Measurements from ENCODE around the gene DIDO1.

The DIDO1 gene

DNA sequence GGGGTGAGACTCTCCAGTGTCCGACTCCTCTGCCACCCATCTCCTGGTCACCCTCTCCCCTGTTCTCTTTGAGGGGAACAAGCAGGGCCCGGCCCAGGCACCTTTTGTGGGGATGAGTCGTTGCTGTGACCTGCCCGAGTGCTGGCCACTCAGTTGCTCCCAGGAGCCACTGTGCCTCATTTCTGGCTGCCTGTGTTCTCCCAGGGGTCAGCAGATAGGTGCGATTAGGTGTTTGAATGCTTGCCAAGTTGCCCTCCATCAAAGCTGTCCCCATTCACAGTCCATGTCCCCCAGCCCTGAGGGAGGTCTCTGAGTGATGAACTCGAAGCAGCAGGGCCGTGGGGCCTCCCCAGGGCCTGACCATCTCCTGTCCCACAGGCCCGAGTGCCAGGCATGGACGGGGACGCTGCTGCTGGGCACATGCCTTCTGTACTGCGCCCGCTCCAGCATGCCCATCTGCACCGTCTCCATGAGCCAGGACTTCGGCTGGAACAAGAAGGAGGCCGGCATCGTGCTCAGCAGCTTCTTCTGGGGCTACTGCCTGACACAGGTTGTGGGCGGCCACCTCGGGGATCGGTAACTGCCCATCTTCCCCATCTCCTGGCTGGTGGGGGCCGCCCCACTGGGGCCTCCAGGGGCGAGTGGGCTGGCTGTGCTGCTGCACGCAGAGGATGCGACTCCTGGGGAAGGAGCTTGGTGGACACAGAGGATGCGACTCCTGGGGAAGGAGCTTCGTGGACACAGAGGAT is 30.3 kb upstream of the DIDO1 start:
- Histone ChIP-seq H3K9me3 (ENCODE audit: control insufficient read depth, low read length) (no peaks in the 10 kb centered on the region), H3K4me3 (ENCODE audit: insufficient read depth, low read depth, low read length, poor library complexity, severe bottlenecking) (no peak overlapping the region), H3K27me3 (replicated peaks; ENCODE audit: control insufficient read depth, insufficient read depth, low read length, poor library complexity, severe bottlenecking) (no peaks in the 10 kb centered on the region), H3K36me3 (ENCODE audit: control insufficient read depth, insufficient read depth, low read length) (no peaks in the 10 kb centered on the region), H3K27ac (ENCODE audit: insufficient read depth, low read length, poor library complexity, severe bottlenecking) (no peak overlapping the region), H3K4me1 (ENCODE audit: control insufficient read depth, insufficient read depth, low read length, poor library complexity, severe bottlenecking) (peaks cover 26% of the 10 kb centered on the region)
- DNase-seq = no peak

DNA sequence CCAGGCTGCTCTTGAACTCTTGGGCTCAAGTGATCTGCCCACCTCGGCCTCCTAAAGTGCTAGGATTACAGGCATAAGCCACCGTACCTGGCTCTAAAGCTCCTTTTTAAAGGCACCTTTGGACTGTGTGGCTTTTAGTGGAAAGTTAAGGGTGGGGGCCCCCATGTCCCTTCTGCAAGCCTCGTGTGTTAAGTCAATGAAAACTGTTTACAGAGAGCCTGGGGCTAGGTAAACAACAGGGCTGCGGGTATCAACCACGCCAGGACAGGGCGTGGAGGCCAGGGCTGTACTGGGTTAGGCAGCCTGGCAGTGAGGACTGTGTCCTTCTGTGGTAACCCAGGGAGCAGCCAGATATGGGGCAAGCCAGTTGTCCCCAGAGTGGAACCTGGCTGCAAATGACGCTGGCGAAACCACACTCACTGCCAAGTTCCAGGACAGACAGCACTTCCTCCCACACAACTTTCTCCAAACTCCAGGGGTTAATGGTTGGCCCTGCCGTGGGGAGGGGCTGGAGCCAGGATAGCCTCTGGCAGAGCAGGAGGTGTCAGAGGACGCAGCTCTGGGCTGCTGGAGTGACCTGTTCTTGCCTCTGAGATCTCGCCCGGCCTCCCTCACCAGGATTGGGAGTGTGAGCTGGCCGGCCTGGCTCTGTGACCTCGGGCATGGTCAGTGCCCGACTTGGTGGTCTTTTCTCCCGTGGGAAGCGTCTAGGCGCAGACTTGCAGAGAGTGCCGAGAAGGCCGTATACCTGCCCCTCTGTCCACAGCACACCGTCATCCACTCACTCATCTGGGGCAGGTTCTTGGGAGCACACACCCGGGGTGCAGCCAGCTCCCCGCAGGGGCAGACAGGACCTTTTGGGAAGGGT is 29.4 kb upstream of the DIDO1 start:
- no peak for DNase-seq
- Histone ChIP-seq H3K4me3 (ENCODE audit: insufficient read depth, low read depth, low read length, poor library complexity, severe bottlenecking) (no peak overlapping the region), H3K27ac (ENCODE audit: insufficient read depth, low read length, poor library complexity, severe bottlenecking) (no peak overlapping the region), H3K27me3 (replicated peaks; ENCODE audit: control insufficient read depth, insufficient read depth, low read length, poor library complexity, severe bottlenecking) (no peaks in the 10 kb centered on the region), H3K9me3 (ENCODE audit: control insufficient read depth, low read length) (no peaks in the 10 kb centered on the region), H3K36me3 (ENCODE audit: control insufficient read depth, insufficient read depth, low read length) (no peaks in the 10 kb centered on the region), H3K4me1 (ENCODE audit: control insufficient read depth, insufficient read depth, low read length, poor library complexity, severe bottlenecking) (peaks cover 26% of the 10 kb centered on the region)

DNA sequence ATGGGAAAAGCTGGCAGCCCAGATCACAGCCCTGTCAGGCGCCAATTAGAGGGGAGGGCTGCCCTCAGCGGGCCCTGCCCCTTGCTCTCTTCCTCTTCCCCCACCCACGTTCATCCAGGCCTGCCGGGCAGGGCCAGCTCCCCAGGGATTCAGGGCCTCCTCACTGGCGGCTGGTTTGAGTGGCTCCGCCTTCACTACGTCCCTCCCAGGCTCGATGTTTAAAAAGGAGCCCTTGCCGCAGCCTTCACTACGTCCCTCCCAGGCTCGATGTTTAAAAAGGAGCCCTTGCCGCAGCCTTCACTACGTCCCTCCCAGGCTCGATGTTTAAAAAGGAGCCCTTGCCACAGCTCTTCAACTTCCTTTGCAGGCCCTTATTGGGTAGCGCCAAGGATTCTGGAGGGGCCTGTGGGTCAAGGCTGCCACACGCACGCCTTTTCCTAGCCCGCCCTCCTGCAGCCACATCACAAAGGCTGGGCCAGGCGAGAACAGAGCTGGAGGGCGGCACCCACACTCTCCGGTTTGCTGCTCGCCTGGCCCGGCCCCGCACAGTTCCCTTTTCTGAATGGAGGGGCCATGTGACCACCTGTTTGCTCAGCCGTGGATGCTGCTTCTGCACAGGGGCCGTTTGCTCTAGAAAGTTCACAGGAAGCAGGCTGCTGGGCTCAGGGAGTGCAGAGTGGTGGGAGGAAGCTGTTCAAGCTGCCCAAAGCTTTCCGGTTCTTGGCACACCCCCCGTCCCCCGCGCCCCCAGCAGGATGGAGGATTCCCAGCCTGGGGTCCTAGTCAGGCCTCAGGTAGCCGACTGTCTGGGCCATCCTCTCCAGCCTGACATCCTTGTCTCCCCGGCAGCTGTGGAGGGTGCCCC is 27.8 kb upstream of the DIDO1 start:
- peak overlapping the region; percentile 37 for H3K4me3 ChIP-seq (ENCODE audit: insufficient read depth, low read depth, low read length, poor library complexity, severe bottlenecking)
- no peaks in the 10 kb centered on the region for H3K27me3 ChIP-seq (replicated peaks; ENCODE audit: control insufficient read depth, insufficient read depth, low read length, poor library complexity, severe bottlenecking)
- peaks cover 26% of the 10 kb centered on the region for H3K4me1 ChIP-seq (ENCODE audit: control insufficient read depth, insufficient read depth, low read length, poor library complexity, severe bottlenecking)
- DNase-seq = peak; percentile 38 to 61 (median 51)
- H3K9me3 ChIP-seq (ENCODE audit: control insufficient read depth, low read length) = no peaks in the 10 kb centered on the region
- peak overlapping the region; percentile 66 for H3K27ac ChIP-seq (ENCODE audit: insufficient read depth, low read length, poor library complexity, severe bottlenecking)
- no peaks in the 10 kb centered on the region for H3K36me3 ChIP-seq (ENCODE audit: control insufficient read depth, insufficient read depth, low read length)

DNA sequence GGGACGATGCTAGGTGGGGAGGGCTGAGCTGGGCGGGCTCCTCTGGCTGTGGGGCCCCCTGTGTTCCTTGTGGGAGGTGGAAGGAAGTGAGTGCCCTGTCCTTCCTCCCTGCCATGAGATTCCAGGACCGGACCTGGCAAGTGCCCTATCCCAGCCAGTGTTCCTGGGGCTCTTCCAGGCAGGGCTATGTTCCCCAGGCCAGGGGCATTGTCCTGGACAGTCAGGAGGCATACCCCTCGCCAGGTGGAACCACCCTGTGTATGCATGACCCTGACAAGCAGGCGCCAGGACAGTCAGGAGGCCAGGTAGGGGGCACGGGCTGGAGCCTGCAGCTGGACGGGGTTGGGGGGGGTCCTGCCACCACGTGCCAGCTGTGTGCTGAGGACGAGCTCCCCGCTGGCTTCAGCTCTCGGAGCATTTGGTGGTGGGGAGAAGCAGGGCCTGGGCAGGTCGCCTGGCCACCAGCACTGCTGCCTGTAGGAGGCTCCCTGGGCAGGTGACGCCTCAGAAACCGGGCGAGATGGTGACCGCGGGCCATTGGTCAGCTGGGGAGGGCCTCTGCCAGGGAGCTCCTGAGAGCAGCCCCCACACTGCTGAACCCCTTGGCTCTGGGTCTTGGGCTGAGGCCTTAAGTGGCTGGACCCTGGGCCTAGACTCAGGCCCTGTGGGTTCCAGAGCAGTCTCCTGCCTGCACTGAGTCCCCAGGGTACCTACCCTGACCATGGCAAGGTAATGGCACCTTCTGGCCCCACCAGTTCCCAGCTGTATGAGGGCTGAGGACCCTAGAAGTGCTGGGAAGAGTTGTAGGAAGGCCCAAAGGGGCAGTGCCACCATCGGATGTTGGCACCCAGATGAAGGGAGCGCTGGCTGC is 26.9 kb upstream of the DIDO1 start:
- no peak for DNase-seq
- H3K27me3 ChIP-seq (replicated peaks; ENCODE audit: control insufficient read depth, insufficient read depth, low read length, poor library complexity, severe bottlenecking) = no peaks in the 10 kb centered on the region
- H3K4me1 ChIP-seq (ENCODE audit: control insufficient read depth, insufficient read depth, low read length, poor library complexity, severe bottlenecking) = peaks cover 26% of the 10 kb centered on the region
- H3K4me3 ChIP-seq (ENCODE audit: insufficient read depth, low read depth, low read length, poor library complexity, severe bottlenecking) = peak overlapping the region; percentile 37
- no peaks in the 10 kb centered on the region for H3K9me3 ChIP-seq (ENCODE audit: control insufficient read depth, low read length)
- peaks cover 7% of the 10 kb centered on the region for H3K36me3 ChIP-seq (ENCODE audit: control insufficient read depth, insufficient read depth, low read length)
- H3K27ac ChIP-seq (ENCODE audit: insufficient read depth, low read length, poor library complexity, severe bottlenecking) = peak overlapping the region; percentile 66

DNA sequence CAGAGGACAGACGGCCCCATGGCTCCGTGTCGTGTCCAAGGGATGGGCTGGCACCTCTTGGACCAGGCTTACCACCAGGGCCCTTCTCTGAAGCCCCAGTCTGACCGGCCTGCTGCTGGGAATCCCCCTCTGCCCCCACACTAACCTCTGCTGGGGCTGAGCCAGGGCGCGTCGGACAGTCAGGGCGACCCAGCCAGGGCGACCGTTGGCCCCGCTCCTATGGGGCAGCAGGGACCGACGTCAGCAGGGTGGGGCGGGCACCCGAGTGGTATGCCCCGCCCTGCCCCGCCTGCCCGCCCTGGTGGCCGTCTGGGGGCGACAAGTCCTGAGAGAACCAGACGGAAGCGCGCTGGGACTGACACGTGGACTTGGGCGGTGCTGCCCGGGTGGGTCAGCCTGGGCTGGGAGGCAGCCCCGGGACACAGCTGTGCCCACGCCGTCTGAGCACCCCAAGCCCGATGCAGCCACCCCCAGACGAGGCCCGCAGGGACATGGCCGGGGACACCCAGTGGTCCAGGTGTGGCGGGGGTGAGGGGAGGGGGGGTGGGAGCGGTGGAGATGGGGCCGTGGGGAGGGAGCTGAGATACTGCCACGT is 26.2 kb upstream of the DIDO1 start, which contains the start of gene SLC17A9:
SLC17A9 (plus strand) TSS at position 337 of the 595 bp plus-strand sequence; CDS start at position 459, 122 bp downstream.
- H3K27me3 ChIP-seq (replicated peaks; ENCODE audit: control insufficient read depth, insufficient read depth, low read length, poor library complexity, severe bottlenecking) = no peaks in the 10 kb centered on the region
- peaks cover 26% of the 10 kb centered on the region for H3K4me1 ChIP-seq (ENCODE audit: control insufficient read depth, insufficient read depth, low read length, poor library complexity, severe bottlenecking)
- peak in 2 of 3 donors; percentile 25 to 29 for DNase-seq
- peak within 1 kb of the TSS; percentile 37 for H3K4me3 ChIP-seq (ENCODE audit: insufficient read depth, low read depth, low read length, poor library complexity, severe bottlenecking)
- peaks cover 14% of the 10 kb centered on the region for H3K36me3 ChIP-seq (ENCODE audit: control insufficient read depth, insufficient read depth, low read length)
- peak within 1 kb of the TSS; percentile 66 for H3K27ac ChIP-seq (ENCODE audit: insufficient read depth, low read length, poor library complexity, severe bottlenecking)
- no peaks in the 10 kb centered on the region for H3K9me3 ChIP-seq (ENCODE audit: control insufficient read depth, low read length)

DNA sequence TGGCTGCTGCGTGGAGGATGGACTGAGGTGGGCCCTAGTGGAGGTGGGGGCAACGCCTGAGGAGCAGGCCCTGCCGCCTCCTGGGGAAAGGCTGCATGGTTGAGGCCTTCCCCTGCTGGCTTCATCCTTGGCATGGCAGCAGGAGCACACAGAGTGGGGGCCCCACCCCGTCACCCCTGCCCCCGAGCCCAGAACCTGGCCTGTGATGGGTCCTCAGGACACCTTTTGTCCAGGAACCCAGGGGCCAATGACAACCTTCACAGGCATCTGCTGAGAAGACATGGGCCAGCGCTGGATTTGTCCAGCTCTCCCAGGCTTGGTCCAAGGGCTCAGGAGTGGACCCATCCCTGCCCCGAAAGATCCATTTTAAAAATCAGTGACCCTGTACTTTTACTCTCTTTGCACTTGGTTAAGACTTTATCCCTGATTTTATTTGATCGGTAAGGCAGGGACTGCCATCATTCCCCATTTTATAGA is 25.6 kb upstream of the DIDO1 start:
- Histone ChIP-seq H3K4me3 (ENCODE audit: insufficient read depth, low read depth, low read length, poor library complexity, severe bottlenecking) (no peak overlapping the region), H3K36me3 (ENCODE audit: control insufficient read depth, insufficient read depth, low read length) (peaks cover 19% of the 10 kb centered on the region), H3K27me3 (replicated peaks; ENCODE audit: control insufficient read depth, insufficient read depth, low read length, poor library complexity, severe bottlenecking) (no peaks in the 10 kb centered on the region), H3K27ac (ENCODE audit: insufficient read depth, low read length, poor library complexity, severe bottlenecking) (peak overlapping the region; percentile 11), H3K4me1 (ENCODE audit: control insufficient read depth, insufficient read depth, low read length, poor library complexity, severe bottlenecking) (peaks cover 26% of the 10 kb centered on the region), H3K9me3 (ENCODE audit: control insufficient read depth, low read length) (no peaks in the 10 kb centered on the region)
- DNase-seq = no peak

DNA sequence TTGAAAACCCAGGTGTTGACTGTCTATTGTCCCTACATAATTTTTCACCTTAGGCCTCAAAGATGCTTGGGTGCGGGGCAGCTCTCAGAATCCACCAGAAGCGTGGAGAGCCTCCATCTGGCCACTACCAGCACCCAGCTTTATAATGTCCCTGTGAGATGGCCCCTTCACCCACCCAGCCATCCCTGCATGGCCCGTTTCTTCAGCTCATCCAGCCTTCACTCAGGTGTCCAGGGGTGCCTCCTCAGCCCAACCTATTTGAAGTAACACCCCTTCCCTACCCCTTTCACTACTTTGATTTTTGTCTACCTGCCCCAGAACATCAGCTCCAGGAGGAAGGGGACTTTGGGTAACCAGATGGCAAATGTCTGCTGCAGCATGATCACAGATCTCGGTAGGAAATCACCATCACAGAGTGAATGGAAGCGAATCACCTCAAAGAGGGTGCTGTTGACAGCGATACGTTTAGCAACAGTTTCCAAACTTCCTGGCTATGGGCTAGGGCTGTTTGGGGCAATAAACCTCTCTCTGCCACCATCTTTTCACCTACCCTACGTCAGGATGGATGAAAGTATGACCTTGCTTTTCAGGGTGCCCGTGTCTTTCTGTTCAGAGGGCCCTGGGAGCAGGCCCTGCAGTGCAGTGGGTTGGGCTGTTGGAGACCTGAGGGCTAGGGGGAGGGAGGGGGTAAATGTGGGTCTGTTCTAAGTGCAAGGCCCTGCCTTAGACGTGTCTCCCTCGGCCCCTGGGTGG is 25.0 kb upstream of the DIDO1 start:
- Histone ChIP-seq H3K9me3 (ENCODE audit: control insufficient read depth, low read length) (no peaks in the 10 kb centered on the region), H3K27me3 (replicated peaks; ENCODE audit: control insufficient read depth, insufficient read depth, low read length, poor library complexity, severe bottlenecking) (no peaks in the 10 kb centered on the region), H3K36me3 (ENCODE audit: control insufficient read depth, insufficient read depth, low read length) (peaks cover 24% of the 10 kb centered on the region), H3K4me1 (ENCODE audit: control insufficient read depth, insufficient read depth, low read length, poor library complexity, severe bottlenecking) (peaks cover 26% of the 10 kb centered on the region), H3K4me3 (ENCODE audit: insufficient read depth, low read depth, low read length, poor library complexity, severe bottlenecking) (no peak overlapping the region), H3K27ac (ENCODE audit: insufficient read depth, low read length, poor library complexity, severe bottlenecking) (no peak overlapping the region)
- DNase-seq = no peak

DNA sequence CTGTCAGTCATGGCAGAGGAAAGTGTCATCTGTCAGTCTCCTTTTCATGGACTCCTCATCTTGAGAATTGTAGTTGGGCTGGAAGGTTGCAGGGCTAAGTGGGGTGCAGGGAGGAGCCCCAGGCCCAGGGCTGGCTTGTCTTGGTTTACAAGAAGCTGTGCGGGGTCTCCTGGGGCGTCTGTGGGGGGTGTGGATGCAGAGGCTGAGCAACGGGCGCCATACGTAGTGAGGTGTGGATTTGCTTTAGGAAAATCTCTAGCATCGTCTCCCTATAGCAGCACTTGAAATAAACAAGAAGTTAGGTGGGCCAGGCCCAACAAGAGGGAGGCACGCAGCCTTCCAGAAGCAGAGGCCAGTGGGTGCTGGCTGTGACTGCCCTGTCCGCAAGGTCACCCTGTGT is 24.4 kb upstream of the DIDO1 start:
- H3K36me3 ChIP-seq (ENCODE audit: control insufficient read depth, insufficient read depth, low read length) = peaks cover 30% of the 10 kb centered on the region
- no peak for DNase-seq
- no peaks in the 10 kb centered on the region for H3K9me3 ChIP-seq (ENCODE audit: control insufficient read depth, low read length)
- no peaks in the 10 kb centered on the region for H3K27me3 ChIP-seq (replicated peaks; ENCODE audit: control insufficient read depth, insufficient read depth, low read length, poor library complexity, severe bottlenecking)
- H3K27ac ChIP-seq (ENCODE audit: insufficient read depth, low read length, poor library complexity, severe bottlenecking) = no peak overlapping the region
- no peak overlapping the region for H3K4me3 ChIP-seq (ENCODE audit: insufficient read depth, low read depth, low read length, poor library complexity, severe bottlenecking)
- H3K4me1 ChIP-seq (ENCODE audit: control insufficient read depth, insufficient read depth, low read length, poor library complexity, severe bottlenecking) = peaks cover 26% of the 10 kb centered on the region

Data from effector memory CD4-positive, alpha-beta T cell (primary cell).